ENCODE data around the gene EGR4. TPM values are rescaled to one million over a fixed set of nuclear protein-coding genes. Genes with fewer than 3 reads are reported as not detected.

Gene EGR4
- total RNA-seq, 1 donor from 2014 or later, result not detected

GRCh38 chr2:73243884-73244570 lies 49.3 kb downstream of the EGR4 start:
- no peak overlapping the region for H3K4me3 ChIP-seq
- H3K27me3 ChIP-seq, result no peaks in the 10 kb centered on the region
- DNase-seq (ENCODE audit: extremely low spot score in 2 of 2), result no peak
- no peaks in the 10 kb centered on the region for H3K9me3 ChIP-seq
- intact Hi-C loops (cut with DNase I), result no loop called here
- H3K27ac ChIP-seq, result no peak overlapping the region
- peaks cover 3 to 77% of the 10 kb centered on the region in 2 donors for H3K36me3 ChIP-seq
- TF ChIP-seq POLR2AphosphoS5 (IDR thresholded peaks at IDR 0.05; ENCODE audit: insufficient read depth in 1 of 2, low read depth in 1 of 2) (no peak), POLR2A (IDR thresholded peaks at IDR 0.05) (no peak), CTCF (IDR thresholded peaks at IDR 0.05) (no peak)
- peaks cover 12% of the 10 kb centered on the region for H3K4me1 ChIP-seq

Small RNAs within 50 kb of the gene (small RNA-seq; reads per million reads assigned to genes)
- gene RNU6-111P, result not detected

Other genes starting within 250 kb of the EGR4 start
- 9.8 TPM for gene SFXN5, start 221.8 kb downstream of the EGR4 start, total RNA-seq
- 33.1 TPM for gene RAB11FIP5, start 180.6 kb downstream of the EGR4 start, total RNA-seq
- gene NOTO, start 91.0 kb downstream of the EGR4 start, total RNA-seq, result not detected
- gene SMYD5, start 79.3 kb downstream of the EGR4 start, total RNA-seq, result 16.0 TPM
- 8.1 TPM for gene PRADC1, start 60.3 kb downstream of the EGR4 start, total RNA-seq
- gene CCT7, start 59.2 kb downstream of the EGR4 start, total RNA-seq, result 188 TPM
- gene FBXO41, start 9.1 kb downstream of the EGR4 start, total RNA-seq, result 2.7 TPM
- gene ALMS1, start 92.3 kb upstream of the EGR4 start, total RNA-seq, result 25.0 TPM